Uterus (tissue), 4 donors: ENCODE data around the gene GAMT. TPM values are rescaled to one million over a fixed set of nuclear protein-coding genes. Genes with fewer than 3 reads are reported as not detected.

Experiments used
- DNase-seq, 2 donors: peaks; one replicate each; pipeline ENCODE4 v3.0.0-alpha.2; 2019 to 2020
- H3K27ac ChIP-seq, 2 donors: fragments of 200-600 bp; sonication (generic); 1 replicate in 1 of 2; 2 replicates in 1 of 2; pipeline ENCODE4 v1.5.1; 2016 to 2018
- H3K27me3 ChIP-seq, 2 donors: fragments of 200-600 bp; sonication (generic); one replicate each; pipeline ENCODE4 v1.5.1; 2018 to 2019; ENCODE audit warnings: control low read depth in 1 of 2
- H3K36me3 ChIP-seq, 2 donors: fragments of 200-600 bp; sonication (generic); one replicate each; pipeline ENCODE4 v1.5.1; 2019; ENCODE audit warnings: control low read depth in 1 of 2
- H3K4me1 ChIP-seq, 2 donors: fragments of 200-600 bp; sonication (generic); one replicate each; pipeline ENCODE4 v1.5.1; 2018 to 2019; ENCODE audit warnings: control low read depth in 1 of 2
- H3K4me3 ChIP-seq, 2 donors: fragments of 200-600 bp; sonication (generic); 1 replicate in 1 of 2; 2 replicates in 1 of 2; pipeline ENCODE4 v1.5.1; 2018 to 2019; ENCODE audit warnings: mild to moderate bottlenecking in 1 of 2
- H3K9me3 ChIP-seq, 2 donors: fragments of 200-600 bp; sonication (generic); one replicate each; pipeline ENCODE4 v1.5.1; 2019; ENCODE audit warnings: control low read depth in 1 of 2
- POLR2A ChIP-seq, 2 donors: fragments of 450-650 bp; IDR thresholded peaks; one replicate each; pipeline ENCODE4 v1.6.1; 2016; ENCODE audit warnings: antibody characterized with exemption in 2 of 2, mild to moderate bottlenecking in 1 of 2, moderate library complexity in 1 of 2
- intact Hi-C: fragments of 100-400 bp; cut with DNase I; formaldehyde crosslinking; loops from one replicate; pipeline ENCODE4 v1.15.1; 2023; ENCODE audit warnings: low total_unique reads
- total RNA-seq, 4 donors: library from RNA; depleted of rRNA in 3 of 4; stranded (reverse); fragments of >200 nt in 3 of 4; gene quantifications; one replicate each; pipeline versions ENCODE4 v1.1.0 to v1.2.4, GENCODE V29; 2014 to 2023
- TF ChIP-seq, protein P1 (sequence below), 4 experiments: fragments of 200-600 bp in 2 of 4; fragments of 450-650 bp in 2 of 4; sonication (generic) in 2 of 4; IDR thresholded peaks; one replicate each; pipeline ENCODE4 v1.5.1; 2016 to 2019; ENCODE audit warnings: antibody characterized with exemption in 4 of 4, mild to moderate bottlenecking in 2 of 4, moderate library complexity in 1 of 4
- donor health status: DM: yes; HTN: yes; CAD: no.

The GAMT gene
- total RNA-seq, 4 donors from 2014 or later: 3.3 to 14.4 (median 8.4) TPM

DNA sequence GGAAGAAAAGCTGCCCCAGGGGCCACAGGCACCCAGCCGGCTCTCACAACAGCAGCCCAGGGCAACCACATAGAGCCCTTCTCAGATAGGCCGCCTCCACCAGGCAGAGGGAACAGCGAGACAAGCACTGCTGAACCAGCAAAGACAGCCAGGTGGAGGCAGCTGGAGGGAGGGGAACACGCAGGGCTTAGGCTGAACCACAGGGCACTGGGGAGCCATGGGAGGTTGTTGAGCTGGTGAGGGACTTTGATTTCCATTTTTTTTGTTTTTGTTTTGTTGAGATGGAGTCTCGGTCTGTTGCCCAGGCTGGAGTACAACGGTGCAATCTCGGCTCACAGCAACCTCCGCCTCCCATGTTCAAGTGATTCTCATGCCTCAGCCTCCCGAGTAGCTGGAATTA is 3.5 kb downstream of the GAMT start:
- H3K9me3 ChIP-seq: no peaks in the 10 kb centered on the region
- H3K27me3 ChIP-seq: no peaks in the 10 kb centered on the region
- TF ChIP-seq, protein P1, sequence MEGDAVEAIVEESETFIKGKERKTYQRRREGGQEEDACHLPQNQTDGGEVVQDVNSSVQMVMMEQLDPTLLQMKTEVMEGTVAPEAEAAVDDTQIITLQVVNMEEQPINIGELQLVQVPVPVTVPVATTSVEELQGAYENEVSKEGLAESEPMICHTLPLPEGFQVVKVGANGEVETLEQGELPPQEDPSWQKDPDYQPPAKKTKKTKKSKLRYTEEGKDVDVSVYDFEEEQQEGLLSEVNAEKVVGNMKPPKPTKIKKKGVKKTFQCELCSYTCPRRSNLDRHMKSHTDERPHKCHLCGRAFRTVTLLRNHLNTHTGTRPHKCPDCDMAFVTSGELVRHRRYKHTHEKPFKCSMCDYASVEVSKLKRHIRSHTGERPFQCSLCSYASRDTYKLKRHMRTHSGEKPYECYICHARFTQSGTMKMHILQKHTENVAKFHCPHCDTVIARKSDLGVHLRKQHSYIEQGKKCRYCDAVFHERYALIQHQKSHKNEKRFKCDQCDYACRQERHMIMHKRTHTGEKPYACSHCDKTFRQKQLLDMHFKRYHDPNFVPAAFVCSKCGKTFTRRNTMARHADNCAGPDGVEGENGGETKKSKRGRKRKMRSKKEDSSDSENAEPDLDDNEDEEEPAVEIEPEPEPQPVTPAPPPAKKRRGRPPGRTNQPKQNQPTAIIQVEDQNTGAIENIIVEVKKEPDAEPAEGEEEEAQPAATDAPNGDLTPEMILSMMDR (IDR thresholded peaks at IDR 0.05): no peak
- no peak for TF ChIP-seq POLR2A (IDR thresholded peaks at IDR 0.05)
- DNase-seq: no peak
- no peak overlapping the region for H3K27ac ChIP-seq
- H3K36me3 ChIP-seq: no peaks in the 10 kb centered on the region
- intact Hi-C loops: no loop called here
- H3K4me1 ChIP-seq: peaks cover 0 to 22% of the 10 kb centered on the region in 2 donors
- no peak overlapping the region for H3K4me3 ChIP-seq

DNA sequence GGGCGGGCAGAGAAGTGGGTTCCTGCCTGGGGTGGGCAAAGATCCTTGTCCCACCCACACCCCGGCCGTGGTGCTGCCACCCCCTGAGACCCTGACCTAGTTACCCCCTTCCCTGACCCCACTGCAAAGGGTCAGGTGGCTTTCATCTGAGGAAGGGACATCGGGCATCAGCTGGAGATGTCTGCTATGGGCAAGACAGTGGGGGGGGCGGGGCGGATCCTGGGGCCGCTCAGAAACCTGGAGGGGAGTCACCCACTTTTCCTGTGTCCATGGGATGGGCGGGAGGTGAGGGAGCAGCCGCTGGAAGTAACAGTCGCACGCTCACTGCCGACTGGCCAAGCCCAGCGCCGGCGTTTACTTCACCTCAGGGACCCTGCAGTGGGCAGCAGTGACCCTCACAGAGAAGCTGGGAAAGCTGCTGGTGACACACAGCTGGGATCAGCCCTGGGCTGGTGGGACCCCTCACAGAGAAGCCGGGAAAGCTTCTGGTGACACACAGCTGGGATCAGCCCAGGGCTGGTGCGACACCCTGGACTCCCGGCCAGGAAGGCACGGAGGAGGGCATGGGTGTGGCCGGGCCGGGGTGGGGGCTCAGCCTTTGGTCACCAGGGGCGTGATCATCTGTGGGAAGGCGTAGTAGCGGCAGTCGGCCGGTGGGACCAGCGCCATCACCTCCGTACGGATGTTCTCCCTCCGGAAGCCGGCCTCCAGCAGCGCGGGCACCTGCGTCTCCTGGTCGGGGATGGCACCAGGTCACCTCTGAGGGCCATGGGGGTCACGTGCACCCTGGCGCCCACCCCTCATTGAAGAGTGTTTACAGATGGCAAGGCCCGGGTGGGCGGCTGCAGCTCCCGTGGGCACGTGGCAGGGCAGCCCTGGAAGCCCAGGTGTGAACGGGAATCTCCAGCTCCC is 4.3 kb downstream of the GAMT start:
- TF ChIP-seq, protein P1 (IDR thresholded peaks at IDR 0.05): no peak
- no peak for TF ChIP-seq POLR2A (IDR thresholded peaks at IDR 0.05)
- no peak for DNase-seq
- intact Hi-C loops: no loop called here

DNA sequence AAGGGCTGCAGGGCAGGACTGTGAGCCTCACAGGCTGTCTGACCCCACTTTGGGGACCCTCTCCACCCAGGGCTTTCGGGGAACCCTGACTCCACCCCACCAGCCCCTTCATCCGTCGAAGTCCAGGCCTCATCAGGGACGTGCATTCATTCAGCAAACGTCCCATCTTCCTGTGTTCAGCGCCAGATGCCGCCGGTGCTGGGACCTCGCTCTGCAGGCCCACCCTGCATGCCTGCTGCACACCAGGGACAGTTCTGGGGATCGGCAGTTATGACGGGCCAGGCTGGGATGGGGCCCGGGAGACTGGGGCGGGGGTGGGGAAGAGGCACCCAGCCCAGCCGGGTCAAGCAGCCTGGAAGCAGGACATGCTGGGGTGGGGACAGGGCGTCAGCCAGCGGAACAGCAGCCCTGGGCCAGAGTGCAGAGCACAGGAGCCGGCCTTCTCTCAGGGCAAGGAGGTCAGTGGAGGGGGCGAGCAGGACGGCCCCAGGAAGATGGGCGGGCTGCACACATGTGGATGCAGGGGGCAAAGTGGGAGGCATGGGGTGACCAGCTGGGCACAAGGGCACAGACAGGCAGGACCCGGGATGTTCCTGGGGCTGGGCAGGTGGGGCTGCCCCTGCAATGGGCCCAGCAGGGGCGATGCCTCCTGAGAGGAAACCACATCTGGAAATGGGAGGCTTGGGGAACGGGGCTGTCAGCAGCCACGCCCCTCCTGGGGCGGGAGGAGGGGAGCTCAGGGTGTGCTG is 5.1 kb downstream of the GAMT start:
- peaks cover 0 to 16% of the 10 kb centered on the region in 2 donors for H3K4me1 ChIP-seq
- TF ChIP-seq POLR2A (IDR thresholded peaks at IDR 0.05): no peak
- TF ChIP-seq, protein P1 (IDR thresholded peaks at IDR 0.05): no peak
- intact Hi-C loops: no loop called here
- H3K27ac ChIP-seq: no peak overlapping the region
- no peak overlapping the region for H3K4me3 ChIP-seq
- no peaks in the 10 kb centered on the region for H3K27me3 ChIP-seq
- DNase-seq: no peak
- no peaks in the 10 kb centered on the region for H3K9me3 ChIP-seq
- no peaks in the 10 kb centered on the region for H3K36me3 ChIP-seq

More for the DNA sequence above, 4.3 kb downstream of the GAMT start:
- peaks cover 0 to 22% of the 10 kb centered on the region in 2 donors for H3K4me1 ChIP-seq
- no peaks in the 10 kb centered on the region for H3K27me3 ChIP-seq
- H3K9me3 ChIP-seq: no peaks in the 10 kb centered on the region
- no peak overlapping the region for H3K4me3 ChIP-seq
- no peak overlapping the region for H3K27ac ChIP-seq
- no peaks in the 10 kb centered on the region for H3K36me3 ChIP-seq

DNA sequence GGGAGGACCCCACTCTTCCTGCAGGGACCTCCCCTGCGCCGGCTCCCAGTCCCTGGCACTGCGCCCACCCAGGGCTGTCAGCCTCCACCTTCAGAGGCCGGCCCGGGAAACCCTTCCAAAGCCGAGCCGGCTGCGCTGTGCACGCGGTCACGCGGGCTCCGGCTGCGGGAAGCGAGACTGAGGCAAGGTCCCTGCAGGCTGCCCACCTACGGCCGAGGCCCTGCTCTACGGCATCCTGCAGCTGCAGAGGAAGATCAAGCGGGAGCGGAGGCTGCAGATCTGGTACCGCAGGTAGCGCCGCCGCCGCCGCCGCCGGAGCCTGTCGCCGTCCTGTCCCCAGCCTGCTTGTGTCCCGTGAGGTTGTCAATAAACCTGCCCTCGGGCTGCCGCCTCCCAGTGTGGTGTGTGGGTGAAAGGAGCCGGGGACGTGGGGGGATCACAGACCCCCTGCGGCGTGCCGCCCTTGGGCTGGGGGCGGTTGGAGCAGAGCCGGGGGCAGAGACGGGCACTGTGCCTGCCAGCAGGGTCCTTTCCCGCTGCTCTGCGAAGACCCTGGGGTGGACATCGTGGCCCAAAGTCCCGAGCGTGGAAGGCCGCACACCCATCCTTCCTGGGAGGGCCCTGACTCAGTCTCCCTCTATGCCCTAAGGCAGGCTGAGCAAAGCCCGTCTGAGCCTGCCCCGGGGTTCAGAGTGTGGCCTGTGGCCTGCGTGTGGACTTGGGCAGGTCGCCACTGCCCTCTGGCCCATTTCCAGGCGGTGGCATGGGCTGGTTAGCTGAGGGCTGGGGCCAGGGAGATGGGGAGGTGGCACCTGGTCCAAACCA is 5.9 kb downstream of the GAMT start:
- intact Hi-C loops: no loop called here
- Histone ChIP-seq H3K9me3 (no peaks in the 10 kb centered on the region), H3K27ac (no peak overlapping the region), H3K36me3 (no peaks in the 10 kb centered on the region), H3K4me3 (no peak overlapping the region), H3K27me3 (no peaks in the 10 kb centered on the region), H3K4me1 (peaks cover 0 to 8% of the 10 kb centered on the region in 2 donors)
- TF ChIP-seq, protein P1 (IDR thresholded peaks at IDR 0.05): no peak
- no peak for TF ChIP-seq POLR2A (IDR thresholded peaks at IDR 0.05)
- DNase-seq: no peak
